Neural progenitor cell (in vitro differentiated cells): ENCODE results near the gene PPIL3. TPM values are rescaled to one million over a fixed set of nuclear protein-coding genes. Genes with fewer than 3 reads are reported as not detected.

ENCODE experiments used
- DNase-seq: peaks from one replicate; pipeline ENCODE4 v3.0.0-alpha.2; 2016; ENCODE audit warnings: low spot score
- H2AFZ ChIP-seq: fragments of 200-600 bp; sonication (generic); replicated peaks from 2 replicates; pipeline ENCODE4 v1.6.1; 2016; ENCODE audit warnings: antibody characterized with exemption
- H3F3A ChIP-seq: fragments of 200-600 bp; sonication (generic); 2 replicates; pipeline ENCODE4 v1.6.1; 2016; ENCODE audit warnings: antibody characterized with exemption, low read depth
- H3K27ac ChIP-seq: fragments of 200-600 bp; sonication (generic); 2 replicates; pipeline ENCODE4 v1.5.1; 2016; ENCODE audit warnings: mild to moderate bottlenecking
- H3K27me3 ChIP-seq: fragments of 200-600 bp; sonication (generic); 2 replicates; pipeline ENCODE4 v1.6.1; 2016; ENCODE audit warnings: mild to moderate bottlenecking, moderate library complexity
- H3K36me3 ChIP-seq: fragments of 200-600 bp; sonication (generic); 2 replicates; pipeline ENCODE4 v1.5.1; 2016
- H3K4me1 ChIP-seq: fragments of 200-600 bp; sonication (generic); 2 replicates; pipeline ENCODE4 v1.6.1; 2016; ENCODE audit warnings: mixed run types
- H3K4me2 ChIP-seq: fragments of 200-600 bp; sonication (generic); 2 replicates; pipeline ENCODE4 v1.6.1; 2016
- H3K4me3 ChIP-seq: fragments of 200-600 bp; sonication (generic); 2 replicates; pipeline ENCODE4 v1.5.1; 2016
- H3K79me2 ChIP-seq: fragments of 200-600 bp; sonication (generic); 2 replicates; pipeline ENCODE4 v1.6.1; 2016; ENCODE audit warnings: low read depth
- H3K9ac ChIP-seq: fragments of 200-600 bp; sonication (generic); 2 replicates; pipeline ENCODE4 v1.6.1; 2016
- H3K9me3 ChIP-seq: fragments of 200-600 bp; sonication (generic); 2 replicates; pipeline ENCODE4 v1.5.1; 2016; ENCODE audit warnings: low read depth
- H4K20me1 ChIP-seq: fragments of 200-600 bp; sonication (generic); 2 replicates; pipeline ENCODE4 v1.6.1; 2016; ENCODE audit warnings: low read depth
- H3K27ac Mint-ChIP-seq: 3 replicates; pipeline ENCODE4 v1.8.0; 2021; ENCODE audit warnings: mixed read lengths
- H3K27me3 Mint-ChIP-seq: 2 replicates; pipeline ENCODE4 v1.8.0; 2022; ENCODE audit warnings: low read depth, mild to moderate bottlenecking, inconsistent platforms, moderate library complexity, mixed read lengths; ENCODE audit not compliant: insufficient read depth
- H3K36me3 Mint-ChIP-seq: 3 replicates; pipeline ENCODE4 v1.8.0; 2021; ENCODE audit warnings: mixed read lengths
- H3K4me1 Mint-ChIP-seq: 3 replicates; pipeline ENCODE4 v1.8.0; 2021; ENCODE audit warnings: mixed read lengths
- H3K4me3 Mint-ChIP-seq: 3 replicates; pipeline ENCODE4 v1.8.0; 2021; ENCODE audit warnings: mild to moderate bottlenecking, moderate library complexity, mixed read lengths
- H3K9me3 Mint-ChIP-seq: 3 replicates; pipeline ENCODE4 v1.8.0; 2020; ENCODE audit warnings: mixed read lengths
- CTCF ChIP-seq: fragments of 200-600 bp; sonication (generic); IDR thresholded peaks from 2 replicates; pipeline ENCODE4 v1.5.1; 2017; ENCODE audit warnings: antibody characterized with exemption, mild to moderate bottlenecking
- EZH2 ChIP-seq: fragments of 200-600 bp; sonication (generic); IDR thresholded peaks from 2 replicates; pipeline ENCODE4 v1.6.1; 2017; ENCODE audit warnings: antibody characterized with exemption, mild to moderate bottlenecking, moderate library complexity
- EZH2phosphoT487 ChIP-seq: fragments of 200-600 bp; sonication (generic); IDR thresholded peaks from 2 replicates; pipeline ENCODE4 v1.6.1; 2017; ENCODE audit warnings: antibody characterized with exemption
- total RNA-seq: library from RNA; depleted of rRNA; stranded (reverse); fragments of >200 nt; gene quantifications from 2 replicates; pipeline ENCODE4 v1.2.3, GENCODE V29; 2015; ENCODE audit warnings: low replicate concordance

The PPIL3 gene
- total RNA-seq, 1 donor from 2014 or later, result 152 TPM

GRCh38 chr2:200843993-200844948 is 44.6 kb downstream of the PPIL3 start:
- no peak for DNase-seq

GRCh38 chr2:200839513-200839912 is 49.4 kb downstream of the PPIL3 start:
- no peak overlapping the region for H3K4me2 ChIP-seq
- H3K79me2 ChIP-seq, result no peaks in the 10 kb centered on the region
- H3K4me3 ChIP-seq, result no peak overlapping the region
- no peaks in the 10 kb centered on the region for H4K20me1 ChIP-seq
- no peak overlapping the region for H3K27ac ChIP-seq
- H3F3A ChIP-seq, result no peaks in the 10 kb centered on the region
- DNase-seq, result no peak
- H3K4me1 ChIP-seq, result no peaks in the 10 kb centered on the region
- no peak overlapping the region for H3K9ac ChIP-seq
- H3K9me3 ChIP-seq, result no peaks in the 10 kb centered on the region
- Mint-ChIP-seq H3K27me3 (peaks cover 3% of the 10 kb centered on the region), H3K36me3 (peaks cover 1% of the 10 kb centered on the region), H3K4me1 (no peaks in the 10 kb centered on the region), H3K27ac (no peak overlapping the region), H3K4me3 (no peak overlapping the region), H3K9me3 (peaks cover 14% of the 10 kb centered on the region)
- no peaks in the 10 kb centered on the region for H3K27me3 ChIP-seq
- no peak overlapping the region for H2AFZ ChIP-seq
- no peak for TF ChIP-seq EZH2
- no peak for TF ChIP-seq EZH2phosphoT487
- TF ChIP-seq CTCF, result no peak
- no peaks in the 10 kb centered on the region for H3K36me3 ChIP-seq

More at GRCh38 chr2:200843993-200844948, 44.6 kb downstream of the PPIL3 start:
- no peaks in the 10 kb centered on the region for H3K4me1 Mint-ChIP-seq
- Histone ChIP-seq H3K9me3 (no peaks in the 10 kb centered on the region), H3K27me3 (no peaks in the 10 kb centered on the region), H3F3A (peaks cover 2% of the 10 kb centered on the region), H3K4me1 (no peaks in the 10 kb centered on the region), H3K79me2 (no peaks in the 10 kb centered on the region), H4K20me1 (no peaks in the 10 kb centered on the region), H3K9ac (no peak overlapping the region), H2AFZ (no peak overlapping the region), H3K36me3 (no peaks in the 10 kb centered on the region), H3K4me3 (no peak overlapping the region), H3K4me2 (no peak overlapping the region), H3K27ac (no peak overlapping the region)
- no peaks in the 10 kb centered on the region for H3K36me3 Mint-ChIP-seq
- TF ChIP-seq CTCF (no peak), EZH2 (no peak), EZH2phosphoT487 (no peak)
- no peak overlapping the region for H3K4me3 Mint-ChIP-seq
- no peak overlapping the region for H3K27ac Mint-ChIP-seq
- H3K9me3 Mint-ChIP-seq, result no peaks in the 10 kb centered on the region
- no peaks in the 10 kb centered on the region for H3K27me3 Mint-ChIP-seq

- Mint-ChIP-seq H3K27me3 (peaks cover 3% of the 10 kb centered on the region), H3K9me3 (peaks cover 14% of the 10 kb centered on the region), H3K27ac (no peak overlapping the region), H3K4me3 (no peak overlapping the region), H3K36me3 (peaks cover 1% of the 10 kb centered on the region), H3K4me1 (no peaks in the 10 kb centered on the region)
- no peaks in the 10 kb centered on the region for H3F3A ChIP-seq
- H3K9ac ChIP-seq, result no peak overlapping the region
- H3K27me3 ChIP-seq, result no peaks in the 10 kb centered on the region
- no peak overlapping the region for H3K4me3 ChIP-seq
- DNase-seq, result no peak
- no peaks in the 10 kb centered on the region for H3K4me1 ChIP-seq
- no peaks in the 10 kb centered on the region for H3K36me3 ChIP-seq
- no peak overlapping the region for H2AFZ ChIP-seq
- no peak overlapping the region for H3K4me2 ChIP-seq
- H4K20me1 ChIP-seq, result no peaks in the 10 kb centered on the region
- H3K79me2 ChIP-seq, result no peaks in the 10 kb centered on the region
- no peak overlapping the region for H3K27ac ChIP-seq
- TF ChIP-seq CTCF (no peak), EZH2 (no peak), EZH2phosphoT487 (no peak)
- no peaks in the 10 kb centered on the region for H3K9me3 ChIP-seq
Measured at GRCh38 chr2:200834701-200835100, 54.2 kb downstream of the PPIL3 start.
